Dermis blood vessel endothelial cell (primary cell): ENCODE results near the gene ITLN2. TPM values are rescaled to one million over a fixed set of nuclear protein-coding genes. Genes with fewer than 3 reads are reported as not detected.
"Not testable (repeated sequence)": the region's sequence is repeated elsewhere in the genome, so short reads cannot be mapped to it uniquely, and the experiment has no call there.

Source experiments
- DNase-seq: peaks from one replicate; pipeline ENCODE4 v3.0.0; 2010
- total RNA-seq: library from RNA; depleted of rRNA; stranded (reverse); fragments of >200 nt; gene quantifications from 2 replicates; pipeline ENCODE4 v1.2.3, GENCODE V29; 2014

ITLN2 gene
- total RNA-seq, 1 donor from 2014 or later, result not detected

GRCh38 chr1:160904783-160905616, 49.6 kb downstream of the ITLN2 start:
- no peak for DNase-seq

GRCh38 chr1:160902251-160902650, 52.4 kb downstream of the ITLN2 start:
- DNase-seq, result not testable (repeated sequence)

- no peak for DNase-seq
These were observed 52.8 kb downstream of the ITLN2 start for GRCh38 chr1:160901768-160902167.

GRCh38 chr1:160900683-160901082, 53.9 kb downstream of the ITLN2 start:
- not testable (repeated sequence) for DNase-seq

Other genes with a start within 250 kb of the ITLN2 start
- not detected in 2 replicates for gene CD48, start 243.0 kb downstream of the ITLN2 start, total RNA-seq
- gene SLAMF7, start 215.6 kb downstream of the ITLN2 start, total RNA-seq, result not detected in 2 replicates
- not detected in 2 replicates for gene LY9, start 158.6 kb downstream of the ITLN2 start, total RNA-seq
- gene CD244, start 91.9 kb downstream of the ITLN2 start, total RNA-seq, result 0.14 TPM in 1 of 2 replicates, not detected in the other
- not detected in 2 replicates for gene ITLN1, start 69.6 kb downstream of the ITLN2 start, total RNA-seq
- gene F11R, start 66.3 kb upstream of the ITLN2 start, total RNA-seq, result 304 and 318 TPM in 2 replicates
- 1.4 and 6.8 TPM in 2 replicates for gene TSTD1, start 84.2 kb upstream of the ITLN2 start, total RNA-seq
- gene USF1, start 91.2 kb upstream of the ITLN2 start, total RNA-seq, result 94.3 and 125 TPM in 2 replicates
- not detected in 2 replicates for gene ARHGAP30, start 115.1 kb upstream of the ITLN2 start, total RNA-seq
- 0.17 and 0.28 TPM in 2 replicates for gene NECTIN4, start 134.7 kb upstream of the ITLN2 start, total RNA-seq
- 0.93 and 1.5 TPM in 2 replicates for gene KLHDC9, start 143.6 kb upstream of the ITLN2 start, total RNA-seq
- 30.2 and 42.7 TPM in 2 replicates for gene PFDN2, start 163.2 kb upstream of the ITLN2 start, total RNA-seq
- gene NIT1, start 163.3 kb upstream of the ITLN2 start, total RNA-seq, result 11.6 and 17.5 TPM in 2 replicates
- 39.1 and 64.8 TPM in 2 replicates for gene DEDD, start 177.9 kb upstream of the ITLN2 start, total RNA-seq
- gene UFC1, start 199.2 kb upstream of the ITLN2 start, total RNA-seq, result 119 and 134 TPM in 2 replicates
- 5.4 and 12.8 TPM in 2 replicates for gene USP21, start 204.7 kb upstream of the ITLN2 start, total RNA-seq
- gene PPOX, start 211.6 kb upstream of the ITLN2 start, total RNA-seq, result 14.9 and 18.0 TPM in 2 replicates
- gene B4GALT3, start 222.7 kb upstream of the ITLN2 start, total RNA-seq, result 24.8 and 44.1 TPM in 2 replicates
- 19.7 and 38.9 TPM in 2 replicates for gene ADAMTS4, start 244.2 kb upstream of the ITLN2 start, total RNA-seq
- gene NDUFS2, start 247.6 kb upstream of the ITLN2 start, total RNA-seq, result 154 and 208 TPM in 2 replicates